Esophagus squamous epithelium (tissue), 5 donors: ENCODE data around the gene ZRANB2. TPM values are rescaled to one million over a fixed set of nuclear protein-coding genes. Genes with fewer than 3 reads are reported as not detected.

Experiments used
- DNase-seq: peaks from one replicate; lab custom pipeline; 2025; lab: John Stamatoyannopoulos, UW
- H3K27ac ChIP-seq, 4 donors: fragments of 200-600 bp; sonication (generic); one replicate each; pipeline ENCODE4 v1.5.1; 2016 to 2019; ENCODE audit warnings: mild to moderate bottlenecking in 1 of 4
- H3K27me3 ChIP-seq, 4 donors: fragments of 200-600 bp; sonication (generic); 1 replicate in 3 of 4; 2 replicates in 1 of 4; pipeline versions ENCODE4 v1.5.1 to v1.6.0; 2017 to 2021; ENCODE audit warnings: antibody characterized with exemption in 1 of 4
- H3K36me3 ChIP-seq, 3 donors: fragments of 200-600 bp; sonication (generic); one replicate each; pipeline ENCODE4 v1.5.1; 2016 to 2019
- H3K4me1 ChIP-seq, 3 donors: fragments of 200-600 bp; sonication (generic); one replicate each; pipeline ENCODE4 v1.5.1; 2017 to 2019
- H3K4me3 ChIP-seq, 4 donors: fragments of 200-600 bp; sonication (generic); 1 replicate in 3 of 4; 2 replicates in 1 of 4; pipeline ENCODE4 v1.5.1; 2016 to 2019; ENCODE audit warnings: mild to moderate bottlenecking in 2 of 4, moderate library complexity in 1 of 4
- H3K9me3 ChIP-seq, 3 donors: fragments of 200-600 bp; sonication (generic); one replicate each; pipeline ENCODE4 v1.5.1; 2016 to 2019
- POLR2A ChIP-seq, 4 donors: fragments of 450-650 bp; IDR thresholded peaks; one replicate each; pipeline ENCODE4 v1.6.1; 2017; ENCODE audit warnings: antibody characterized with exemption in 4 of 4, mild to moderate bottlenecking in 4 of 4, moderate library complexity in 3 of 4
- WGBS, 2 donors: methylation state at CpG; one replicate each; pipeline ENCODE4 v1.1.5; 2018; 5-methylcytosine and 5-hydroxymethylcytosine counted together
- intact Hi-C: fragments of 100-400 bp; cut with DNase I; formaldehyde crosslinking; loops from one replicate; pipeline ENCODE4 v1.15.0; 2022
- total RNA-seq, 4 donors: library from RNA; depleted of rRNA; stranded (reverse); fragments of >200 nt; gene quantifications; one replicate each; pipeline ENCODE4 v1.1.0, GENCODE V29; 2016
- TF ChIP-seq, protein P1 (sequence below), 6 experiments: fragments of 450-650 bp in 4 of 6; fragments of 200-600 bp in 2 of 6; sonication (generic) in 2 of 6; IDR thresholded peaks; one replicate each; pipeline ENCODE4 v1.5.1; 2016 to 2019; ENCODE audit warnings: antibody characterized with exemption in 6 of 6, mild to moderate bottlenecking in 4 of 6, moderate library complexity in 4 of 6
- donor health status: DM: yes; HTN: yes; CAD: no.

ZRANB2 gene
- total RNA-seq, 4 donors from 2014 or later, result 17.4 to 67.7 (median 36.8) TPM

DNA sequence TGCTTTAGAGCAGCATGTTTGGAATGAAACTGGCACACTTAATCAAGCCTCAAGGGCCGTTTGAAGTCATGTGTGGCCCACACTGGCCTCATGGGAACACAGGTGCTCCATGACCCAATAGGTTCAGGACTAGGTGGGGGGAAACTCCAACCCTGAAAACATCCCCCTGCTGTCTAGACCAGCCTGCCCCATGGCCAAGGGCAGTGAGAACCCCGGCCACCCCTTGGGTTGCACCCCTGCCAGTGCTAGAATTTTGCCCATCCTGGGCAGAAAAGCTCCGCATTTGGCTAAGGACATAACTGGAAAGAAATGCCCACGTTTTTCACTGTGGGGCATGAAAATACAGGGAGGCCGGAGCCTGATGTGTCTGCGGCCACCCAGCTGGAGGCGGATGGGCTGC lies 27.1 kb downstream of the ZRANB2 start:
- Histone ChIP-seq H3K9me3 (no peaks in the 10 kb centered on the region), H3K36me3 (peaks cover 0 to 25% (median 4%) of the 10 kb centered on the region in 3 donors), H3K4me1 (no peaks in the 10 kb centered on the region), H3K27me3 (peaks cover 0 to 23% (median 0%) of the 10 kb centered on the region in 4 donors), H3K4me3 (no peak overlapping the region), H3K27ac (no peak overlapping the region)
- intact Hi-C loops, result loop anchor here (10.0 kb wide), 1 partner anchor 369 kb away; no protein-coding TSS in a partner anchor
- 40 to 79% methylated on average over 1 to 4 of the region's 7 CpGs for WGBS, 2 donors
- no peak for DNase-seq
- TF ChIP-seq, protein P1, sequence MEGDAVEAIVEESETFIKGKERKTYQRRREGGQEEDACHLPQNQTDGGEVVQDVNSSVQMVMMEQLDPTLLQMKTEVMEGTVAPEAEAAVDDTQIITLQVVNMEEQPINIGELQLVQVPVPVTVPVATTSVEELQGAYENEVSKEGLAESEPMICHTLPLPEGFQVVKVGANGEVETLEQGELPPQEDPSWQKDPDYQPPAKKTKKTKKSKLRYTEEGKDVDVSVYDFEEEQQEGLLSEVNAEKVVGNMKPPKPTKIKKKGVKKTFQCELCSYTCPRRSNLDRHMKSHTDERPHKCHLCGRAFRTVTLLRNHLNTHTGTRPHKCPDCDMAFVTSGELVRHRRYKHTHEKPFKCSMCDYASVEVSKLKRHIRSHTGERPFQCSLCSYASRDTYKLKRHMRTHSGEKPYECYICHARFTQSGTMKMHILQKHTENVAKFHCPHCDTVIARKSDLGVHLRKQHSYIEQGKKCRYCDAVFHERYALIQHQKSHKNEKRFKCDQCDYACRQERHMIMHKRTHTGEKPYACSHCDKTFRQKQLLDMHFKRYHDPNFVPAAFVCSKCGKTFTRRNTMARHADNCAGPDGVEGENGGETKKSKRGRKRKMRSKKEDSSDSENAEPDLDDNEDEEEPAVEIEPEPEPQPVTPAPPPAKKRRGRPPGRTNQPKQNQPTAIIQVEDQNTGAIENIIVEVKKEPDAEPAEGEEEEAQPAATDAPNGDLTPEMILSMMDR (IDR thresholded peaks at IDR 0.05), result no peak
- no peak for TF ChIP-seq POLR2A (IDR thresholded peaks at IDR 0.05)

DNA sequence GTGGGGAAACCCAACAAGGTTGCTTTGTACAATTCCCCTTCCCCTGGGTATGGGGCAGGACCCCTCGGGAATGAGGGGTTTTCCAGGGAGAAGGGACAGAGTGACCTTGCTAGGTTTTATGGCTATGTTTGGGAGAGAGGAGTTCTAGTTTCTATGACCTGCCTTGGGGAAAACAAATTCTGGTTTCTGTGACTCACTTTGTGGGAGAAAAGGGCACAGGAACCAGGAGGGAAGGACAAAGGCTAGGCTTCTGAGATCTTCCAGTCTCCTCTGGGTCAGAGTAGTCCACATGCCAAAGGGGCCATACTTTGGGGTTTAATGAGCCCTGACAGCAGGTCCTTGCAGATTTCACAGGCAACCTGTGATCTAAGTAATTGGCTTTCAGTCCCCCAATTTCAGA lies 27.7 kb downstream of the ZRANB2 start:
- DNase-seq, result no peak

DNA sequence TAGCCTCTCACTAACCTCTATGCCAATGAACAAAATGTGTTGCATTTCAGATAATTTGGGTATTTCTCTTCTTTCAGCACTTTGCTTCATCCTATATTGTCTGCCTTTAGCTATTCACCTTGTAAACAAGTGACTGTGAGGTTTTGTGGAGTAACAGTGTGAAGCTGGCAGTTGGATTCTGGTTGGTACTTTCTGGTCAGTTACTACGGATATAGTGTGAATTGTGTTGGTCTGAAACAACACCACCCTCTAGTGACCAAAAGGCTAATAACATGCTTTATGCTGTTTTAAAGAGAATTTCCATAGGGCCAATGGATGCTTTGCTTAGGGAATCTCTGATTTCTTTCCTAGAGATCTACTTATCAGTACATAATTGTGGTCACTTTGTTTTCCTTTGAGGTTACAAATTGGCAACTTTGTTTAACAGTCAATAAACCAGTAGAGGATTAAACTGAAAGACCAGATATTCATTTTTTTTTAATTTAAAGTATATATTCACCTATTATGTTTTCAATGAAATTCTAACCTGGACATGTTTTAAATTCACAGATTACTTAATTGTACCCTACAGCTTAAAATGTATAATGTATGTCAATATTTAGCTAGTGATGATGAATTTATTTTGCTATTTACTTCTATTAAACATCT lies 30.8 kb downstream of the ZRANB2 start:
- Histone ChIP-seq H3K36me3 (no peaks in the 10 kb centered on the region), H3K27ac (no peak overlapping the region), H3K4me1 (peaks cover 8 to 24% (median 13%) of the 10 kb centered on the region in 3 donors), H3K4me3 (no peak overlapping the region), H3K9me3 (no peaks in the 10 kb centered on the region), H3K27me3 (peaks cover 0 to 56% (median 2%) of the 10 kb centered on the region in 4 donors)
- intact Hi-C loops, result loop anchor here (10.0 kb wide), 2 partner anchors 365 to 525 kb away; no protein-coding TSS in a partner anchor
- TF ChIP-seq, protein P1 (IDR thresholded peaks at IDR 0.05), result peak; percentile 15 to 73 (median 65)
- TF ChIP-seq POLR2A (IDR thresholded peaks at IDR 0.05), result no peak
- WGBS, 2 donors, result 0% methylated on average over 1 of the region's 1 CpG
- DNase-seq, result no peak

More for the DNA sequence above, 27.7 kb downstream of the ZRANB2 start:
- Histone ChIP-seq H3K4me3 (no peak overlapping the region), H3K9me3 (no peaks in the 10 kb centered on the region), H3K4me1 (peaks cover 0 to 5% (median under 1%) of the 10 kb centered on the region in 3 donors), H3K36me3 (peaks cover 0 to 18% (median 4%) of the 10 kb centered on the region in 3 donors), H3K27me3 (peaks cover 0 to 29% (median 1%) of the 10 kb centered on the region in 4 donors), H3K27ac (no peak overlapping the region)
- intact Hi-C loops, result loop anchor here (10.0 kb wide), 1 partner anchor 368 kb away; no protein-coding TSS in a partner anchor
- WGBS, 2 donors, result 20 to 50% methylated on average over 1 of the region's 1 CpG
- no peak for TF ChIP-seq POLR2A (IDR thresholded peaks at IDR 0.05)

DNA sequence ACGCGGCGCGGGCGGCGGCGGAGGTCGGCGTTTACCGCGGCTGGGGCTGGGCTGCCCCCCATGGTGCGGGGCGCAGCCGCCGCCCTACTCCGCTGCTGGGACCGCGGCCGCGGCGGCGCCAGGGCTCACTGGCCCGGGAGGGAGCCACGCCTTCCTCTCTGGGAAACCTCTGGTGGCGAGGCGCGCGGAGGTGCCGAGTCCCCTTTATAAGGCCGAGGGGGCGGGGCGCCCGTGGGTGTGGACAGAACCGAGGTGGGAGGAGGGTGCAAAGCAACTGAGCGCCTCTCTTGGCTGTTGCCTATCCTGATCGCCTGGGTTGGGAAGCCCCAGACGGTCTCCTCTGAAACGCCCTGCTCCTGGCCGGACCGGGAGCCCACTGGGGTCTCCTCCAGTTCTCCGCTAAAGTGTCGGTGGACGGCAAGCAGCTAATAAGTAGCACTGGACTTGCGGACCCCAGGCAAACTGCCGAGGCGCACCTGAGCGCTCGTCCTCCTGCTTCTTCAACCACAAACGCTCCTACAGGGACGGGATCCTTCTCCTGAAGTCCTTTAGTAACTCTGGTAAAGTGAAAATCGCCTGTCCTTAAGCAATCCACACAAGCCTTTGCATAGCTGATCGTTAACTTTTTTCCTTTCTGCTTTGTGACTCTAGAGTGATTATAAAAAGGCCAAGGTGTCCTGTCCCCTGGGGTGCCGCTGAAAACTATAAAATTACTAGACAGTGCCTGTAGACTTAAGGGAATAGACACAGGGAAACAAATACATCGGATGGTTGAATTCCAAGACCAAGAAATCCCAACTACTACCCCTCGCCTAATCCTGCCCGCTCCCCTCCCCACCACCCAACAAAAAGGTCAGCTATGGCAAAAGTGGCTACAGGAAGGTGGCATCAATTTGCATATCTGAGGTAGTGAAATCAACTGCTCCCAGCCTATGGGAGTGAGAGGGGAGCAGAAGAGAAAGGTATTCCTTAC lies 32.9 kb downstream of the ZRANB2 start, which contains the start of gene PTGER3:
TSS of gene PTGER3 (minus strand) at position 182 of the 973 bp plus-strand sequence. CDS start 239 bp downstream, outside the sequence.
- no peak for TF ChIP-seq POLR2A (IDR thresholded peaks at IDR 0.05)
- TF ChIP-seq, protein P1 (IDR thresholded peaks at IDR 0.05), result no peak
- H3K27ac ChIP-seq, result peak within 1 kb of the TSS in 3 of 4 donors; percentile 3 to 58 (median 17)
- WGBS, 2 donors, result 7 to 31% methylated on average over 8 to 27 of the region's 56 CpGs
- no peak for DNase-seq
- intact Hi-C loops, result loop anchor here (10.0 kb wide), 1 partner anchor 523 kb away; no protein-coding TSS in a partner anchor
- peaks cover 8 to 24% (median 13%) of the 10 kb centered on the region in 3 donors for H3K4me1 ChIP-seq
- peaks cover 0 to 69% (median 2%) of the 10 kb centered on the region in 4 donors for H3K27me3 ChIP-seq
- peak within 1 kb of the TSS; percentile 40 to 66 (median 56) for H3K4me3 ChIP-seq
- no peaks in the 10 kb centered on the region for H3K9me3 ChIP-seq
- no peaks in the 10 kb centered on the region for H3K36me3 ChIP-seq
